ENCODE data around the gene CAPN5. TPM values are rescaled to one million over a fixed set of nuclear protein-coding genes. Genes with fewer than 3 reads are reported as not detected.

CAPN5 gene
- polyA plus RNA-seq, 3 donors = 0.28 to 0.83 (median 0.62) TPM

GRCh38 chr11:77117492-77117891 lies 50.7 kb downstream of the CAPN5 start:
- no peaks in the 10 kb centered on the region for H3K9me3 ChIP-seq (replicated peaks in 1 of 2; ENCODE audit: control insufficient read depth in 1 of 2, insufficient read depth in 1 of 2, low read length in 2 of 2)
- intact Hi-C loops (cut with micrococcal nuclease) = no loop called here
- Mint-ChIP-seq H3K27ac (no peak overlapping the region), H3K27me3 (ENCODE audit: low read depth in 3 of 3) (peaks cover 0 to 1% (median under 1%) of the 10 kb centered on the region in 3 donors), H3K9me3 (peaks cover 0 to 3% (median 0%) of the 10 kb centered on the region in 7 donors), H3K4me1 (peaks cover 5% of the 10 kb centered on the region), H3K4me3 (no peak overlapping the region), H3K36me3 (no peaks in the 10 kb centered on the region)
- H3K4me1 ChIP-seq (ENCODE audit: control insufficient read depth in 1 of 2, insufficient read depth in 2 of 2, low read length in 2 of 2) = no peaks in the 10 kb centered on the region
- WGBS (ENCODE audit: insufficient coverage) = 96% methylated on average over 4 of the region's 7 CpGs
- H2AFZ ChIP-seq (ENCODE audit: insufficient read depth, low read depth, low read length, poor library complexity, severe bottlenecking) = no peak overlapping the region
- H4K20me1 ChIP-seq (ENCODE audit: insufficient read depth, low read length) = no peaks in the 10 kb centered on the region
- no peaks in the 10 kb centered on the region for H3K79me2 ChIP-seq (ENCODE audit: insufficient read depth, low read length)
- H3K36me3 ChIP-seq (replicated peaks in 1 of 2; ENCODE audit: control insufficient read depth in 1 of 2, insufficient read depth in 2 of 2, low read length in 2 of 2) = no peaks in the 10 kb centered on the region
- no peak for DNase-seq
- H3K4me2 ChIP-seq (replicated peaks; ENCODE audit: extremely low read depth, low read length, poor library complexity, severe bottlenecking) = no peak overlapping the region
- no peaks in the 10 kb centered on the region for H3K27me3 ChIP-seq (ENCODE audit: control insufficient read depth in 2 of 2, insufficient read depth in 2 of 2, low read length in 2 of 2)
- no peak for TF ChIP-seq CTCF (IDR thresholded peaks at IDR 0.05)
- no peak overlapping the region for H3K27ac ChIP-seq (ENCODE audit: low read depth in 1 of 2, low read length in 2 of 2)
- H3K4me3 ChIP-seq (replicated peaks in 1 of 3; ENCODE audit: low read depth in 2 of 3, low read length in 3 of 3) = no peak overlapping the region
- H3K9ac ChIP-seq (ENCODE audit: insufficient read depth, low read length, poor library complexity, severe bottlenecking) = no peak overlapping the region

- Histone ChIP-seq H3K36me3 (replicated peaks in 1 of 2; ENCODE audit: control insufficient read depth in 1 of 2, insufficient read depth in 2 of 2, low read length in 2 of 2) (no peaks in the 10 kb centered on the region), H3K27me3 (ENCODE audit: control insufficient read depth in 2 of 2, insufficient read depth in 2 of 2, low read length in 2 of 2) (no peaks in the 10 kb centered on the region), H3K79me2 (ENCODE audit: insufficient read depth, low read length) (no peaks in the 10 kb centered on the region), H3K4me3 (replicated peaks in 1 of 3; ENCODE audit: low read depth in 2 of 3, low read length in 3 of 3) (no peak overlapping the region), H4K20me1 (ENCODE audit: insufficient read depth, low read length) (no peaks in the 10 kb centered on the region), H3K9ac (ENCODE audit: insufficient read depth, low read length, poor library complexity, severe bottlenecking) (no peak overlapping the region), H2AFZ (ENCODE audit: insufficient read depth, low read depth, low read length, poor library complexity, severe bottlenecking) (no peak overlapping the region), H3K27ac (ENCODE audit: low read depth in 1 of 2, low read length in 2 of 2) (no peak overlapping the region), H3K4me1 (ENCODE audit: control insufficient read depth in 1 of 2, insufficient read depth in 2 of 2, low read length in 2 of 2) (no peaks in the 10 kb centered on the region), H3K9me3 (replicated peaks in 1 of 2; ENCODE audit: control insufficient read depth in 1 of 2, insufficient read depth in 1 of 2, low read length in 2 of 2) (no peaks in the 10 kb centered on the region), H3K4me2 (replicated peaks; ENCODE audit: extremely low read depth, low read length, poor library complexity, severe bottlenecking) (no peak overlapping the region)
- TF ChIP-seq CTCF (IDR thresholded peaks at IDR 0.05) = no peak
- Mint-ChIP-seq H3K4me3 (no peak overlapping the region), H3K9me3 (peaks cover 0 to 3% (median 0%) of the 10 kb centered on the region in 7 donors), H3K4me1 (peaks cover 4% of the 10 kb centered on the region), H3K36me3 (no peaks in the 10 kb centered on the region), H3K27ac (no peak overlapping the region), H3K27me3 (ENCODE audit: low read depth in 3 of 3) (peaks cover 0 to 3% (median 0%) of the 10 kb centered on the region in 3 donors)
- 98% methylated on average over 15 of the region's 17 CpGs for whole genome bisulfite sequencing (ENCODE audit: insufficient coverage)
- intact Hi-C loops (cut with micrococcal nuclease) = no loop called here
- DNase-seq = no peak
These were observed 51.3 kb downstream of the CAPN5 start for GRCh38 chr11:77118086-77118485.
